Endothelial cell of umbilical vein (primary cell): ENCODE measurements around the gene USP7. TPM values are rescaled to one million over a fixed set of nuclear protein-coding genes. Genes with fewer than 3 reads are reported as not detected.

Experiments
- BruUV-seq: library from RNA; stranded (reverse); fragments of 400-500 nt; replicated peaks from 2 replicates; lab custom pipeline; 2021; lab: Mats Ljungman, UMichigan
- CTCF ChIA-PET: fragments of 300-600, 350-600 bp; sonication (Branson Sonifier 250); formaldehyde crosslinking; loops from one replicate; lab custom pipeline; 2021; ENCODE audit warnings: antibody characterized with exemption, inconsistent platforms; lab: Charles Lee
- POLR2A ChIA-PET: fragments of 300-600, 350-600 bp; sonication (Branson Sonifier 250); formaldehyde crosslinking; loops from one replicate; lab custom pipeline; 2021; ENCODE audit warnings: antibody characterized with exemption, inconsistent platforms; lab: Charles Lee
- DNase-seq: peaks from one replicate; pipeline ENCODE4 v3.0.0-alpha.2; 2011; ENCODE audit warnings: low read depth, low spot score
- FAIRE-seq: peaks from 2 replicates; lab custom pipeline; 2011; peaks lifted over from hg19 to GRCh38; lab: Jason Lieb, UNC
- H2AFZ ChIP-seq: 2 replicates; pipeline ENCODE4 v1.6.0; 2012; ENCODE audit warnings: low read depth, low read length, control low read depth, inconsistent platforms
- H3K27ac ChIP-seq: 2 replicates; pipeline ENCODE4 v1.5.1; 2011; ENCODE audit warnings: low read depth, mild to moderate bottlenecking, control low read depth, low read length, moderate library complexity; ENCODE audit not compliant: insufficient read depth
- H3K27me3 ChIP-seq, 2 experiments: 2 replicates each; pipeline versions ENCODE4 v1.6.0 to v1.6.1; 2011; ENCODE audit warnings: low read length in 2 of 2, mixed read lengths in 1 of 2; ENCODE audit not compliant: control insufficient read depth in 2 of 2, insufficient read depth in 2 of 2
- H3K36me3 ChIP-seq, 2 experiments: 2 replicates in 1 of 2; 3 replicates in 1 of 2; pipeline ENCODE4 v1.5.1; 2011; ENCODE audit warnings: low read length in 2 of 2, mild to moderate bottlenecking in 1 of 2, moderate library complexity in 1 of 2; ENCODE audit not compliant: control insufficient read depth in 2 of 2, insufficient read depth in 2 of 2; ENCODE audit errors: extremely low read depth in 1 of 2
- H3K4me1 ChIP-seq: 3 replicates; pipeline ENCODE4 v1.5.1; 2011; ENCODE audit warnings: mild to moderate bottlenecking, low read length; ENCODE audit not compliant: control insufficient read depth, insufficient read depth; ENCODE audit errors: extremely low read depth
- H3K4me2 ChIP-seq: 2 replicates; pipeline ENCODE4 v1.6.1; 2011; ENCODE audit warnings: low read length, control low read depth, mixed read lengths; ENCODE audit not compliant: insufficient read depth
- H3K4me3 ChIP-seq, 3 experiments: fragments of 200-600 bp in 1 of 3; sonication (generic), shearing (Covaris generic) in 1 of 3; replicated peaks in 1 of 3; 2 replicates each; pipeline ENCODE4 v1.5.1; 2011 to 2016; ENCODE audit warnings: control low read depth in 3 of 3, low read length in 3 of 3, mild to moderate bottlenecking in 2 of 3, inconsistent platforms in 1 of 3, low read depth in 1 of 3, moderate library complexity in 1 of 3; ENCODE audit not compliant: insufficient read depth in 1 of 3
- H3K79me2 ChIP-seq: 2 replicates; pipeline ENCODE4 v1.6.0; 2012; ENCODE audit warnings: low read length, inconsistent platforms; ENCODE audit not compliant: control insufficient read depth, insufficient read depth
- H3K9ac ChIP-seq: replicated peaks from 2 replicates; pipeline ENCODE3; 2011; ENCODE audit warnings: low read length, control low read depth; ENCODE audit not compliant: insufficient read depth; ENCODE audit errors: extremely low read depth
- H3K9me1 ChIP-seq: replicated peaks from 3 replicates; pipeline ENCODE4 v1.6.0; 2011; ENCODE audit warnings: mild to moderate bottlenecking, low read length; ENCODE audit not compliant: control insufficient read depth, insufficient read depth; ENCODE audit errors: extremely low read depth
- H3K9me3 ChIP-seq: replicated peaks from 2 replicates; pipeline ENCODE4 v1.5.1; 2012; ENCODE audit warnings: low read length, inconsistent platforms; ENCODE audit not compliant: control insufficient read depth, insufficient read depth
- H4K20me1 ChIP-seq: replicated peaks from 2 replicates; pipeline ENCODE3; 2011; ENCODE audit warnings: mild to moderate bottlenecking, low read length; ENCODE audit not compliant: control insufficient read depth, insufficient read depth; ENCODE audit errors: extremely low read depth
- CTCF ChIP-seq, 2 donors: IDR thresholded peaks; 1 replicate in 1 of 2; 2 replicates in 1 of 2; pipeline ENCODE4 v1.5.1; 2011; ENCODE audit warnings: low read length in 2 of 2, mild to moderate bottlenecking in 2 of 2, moderate library complexity in 2 of 2, control low read depth in 1 of 2, inconsistent platforms in 1 of 2, low read depth in 1 of 2; ENCODE audit not compliant: insufficient read depth in 1 of 2; ENCODE audit errors: extremely low read depth in 1 of 2
- EZH2 ChIP-seq: IDR thresholded peaks from 2 replicates; pipeline ENCODE4 v1.6.1; 2012; ENCODE audit warnings: borderline replicate concordance, low read depth, mild to moderate bottlenecking, moderate library complexity, low read length, inconsistent platforms; ENCODE audit not compliant: severe bottlenecking
- FOS ChIP-seq: IDR thresholded peaks from 2 replicates; pipeline ENCODE4 v1.6.1; 2011; ENCODE audit warnings: mild to moderate bottlenecking, low read length, moderate library complexity, borderline replicate concordance; ENCODE audit not compliant: insufficient read depth
- GATA2 ChIP-seq: IDR thresholded peaks from 2 replicates; pipeline ENCODE4 v1.7.0; 2011; ENCODE audit warnings: low read depth, mild to moderate bottlenecking, moderate library complexity, mixed read lengths, low read length; ENCODE audit not compliant: insufficient read length, insufficient read depth
- JUN ChIP-seq: IDR thresholded peaks from 2 replicates; pipeline ENCODE4 v1.6.1; 2011; ENCODE audit warnings: borderline replicate concordance, low read depth; ENCODE audit not compliant: insufficient read length, insufficient read depth
- MAX ChIP-seq: IDR thresholded peaks from 2 replicates; pipeline ENCODE4 v1.6.1; 2011; ENCODE audit not compliant: insufficient read depth, insufficient read length
- MYC ChIP-seq: IDR thresholded peaks from one replicate; pipeline ENCODE4 v1.6.1; 2011; ENCODE audit warnings: mild to moderate bottlenecking, low read depth, low read length
- POLR2A ChIP-seq: IDR thresholded peaks from 2 replicates; pipeline ENCODE4 v1.6.1; 2012; ENCODE audit warnings: low read depth, mild to moderate bottlenecking, control low read depth, low read length
- POLR2AphosphoS5 ChIP-seq: IDR thresholded peaks from 2 replicates; pipeline ENCODE4 v1.6.1; 2012; ENCODE audit warnings: low read depth, mild to moderate bottlenecking, control low read depth, low read length, moderate library complexity; ENCODE audit not compliant: insufficient read depth
- dilution Hi-C: fragments of 300-500 bp; cut with MboI; formaldehyde crosslinking; loops from one replicate; pipeline ENCODE4 v1.15.0; 2019; ENCODE audit warnings: low sequenced_read_pairs; ENCODE audit not compliant: extremely low pct_ligation_motif_present
- intact Hi-C: fragments of 100-400 bp; cut with micrococcal nuclease; formaldehyde crosslinking; loops from one replicate; pipeline ENCODE4 v1.10.0; 2022
- polyA plus RNA-seq, 4 experiments: library from polyadenylated mRNA; depleted of rRNA in 3 of 4; stranded (reverse) in 3 of 4; unstranded in 1 of 4; fragments of >200 nt; gene quantifications; 2 replicates each; pipeline versions ENCODE4 v1.2.1 to v1.2.3, GENCODE V29; 2011 to 2012; ENCODE audit warnings: missing spikeins in 1 of 4
- total RNA-seq: library from RNA; stranded (reverse); gene quantifications from 2 replicates; pipeline ENCODE4 v1.2.3, GENCODE V29; 2021

Gene USP7
- total and polyA plus RNA-seq, 2 donors (not counting 3 experiments of a cell fraction or from before 2014, with no cell fraction given) = 17.7 to 130 TPM

DNA sequence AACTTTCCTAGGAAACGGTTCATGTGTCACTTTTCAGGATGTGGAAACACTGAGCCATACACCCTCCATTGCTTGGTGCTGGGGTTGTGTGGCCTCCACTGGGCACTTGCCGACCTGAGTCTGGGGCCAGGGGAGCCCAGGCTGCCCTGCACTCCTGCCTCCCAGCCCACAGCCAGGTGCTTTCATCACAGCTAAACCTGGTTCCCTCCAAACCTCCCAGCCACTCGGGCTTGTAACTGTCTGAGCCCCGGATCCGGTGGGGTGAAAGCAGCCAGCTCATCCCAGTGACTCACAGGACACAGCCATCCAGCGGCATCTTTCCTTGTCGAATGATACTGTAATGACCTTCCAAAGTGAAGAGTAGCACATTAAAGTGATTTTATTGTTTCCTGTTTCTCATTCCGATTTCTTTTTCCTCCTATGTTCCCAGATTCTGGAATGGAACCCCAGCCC, 114.7 kb downstream of the USP7 start:
- TF ChIP-seq FOS (peak; percentile 35), EZH2 (no peak)
- dilution Hi-C loops (no loop called here), intact Hi-C loops (no loop called here)
- no TSS peak for BruUV-seq
- Histone ChIP-seq H3K4me3 (no peak overlapping the region), H4K20me1 (no peaks in the 10 kb centered on the region), H3K27ac (peak overlapping the region; percentile 24), H2AFZ (no peak overlapping the region), H3K4me1 (peaks cover 23% of the 10 kb centered on the region), H3K9me3 (no peaks in the 10 kb centered on the region), H3K4me2 (no peak overlapping the region), H3K27me3 (no peaks in the 10 kb centered on the region), H3K79me2 (peaks cover 9% of the 10 kb centered on the region), H3K9ac (no peak overlapping the region), H3K36me3 (peaks cover 5 to 19% of the 10 kb centered on the region in 2 experiments), H3K9me1 (no peaks in the 10 kb centered on the region)
- FAIRE-seq (no peak), DNase-seq (no peak)
- CTCF ChIA-PET = interaction anchor here (1.3 to 1.4 kb wide), 2 partner anchors 8 to 20 kb away, joined by 3 read pairs; partner anchors contain the start of gene CARHSP1
- POLR2A ChIA-PET = interaction anchor here (0.6 to 0.8 kb wide), 2 partner anchors 12 to 20 kb away, joined by 4 to 7 read pairs; partner anchors contain the start of gene CARHSP1

- Histone ChIP-seq H3K9me1 (no peaks in the 10 kb centered on the region), H3K27me3 (no peaks in the 10 kb centered on the region), H3K9ac (no peak overlapping the region), H3K9me3 (no peaks in the 10 kb centered on the region), H2AFZ (no peak overlapping the region), H3K4me3 (no peak overlapping the region), H3K79me2 (peaks cover 9% of the 10 kb centered on the region), H3K4me2 (no peak overlapping the region), H3K4me1 (peaks cover 23% of the 10 kb centered on the region), H3K27ac (peak overlapping the region; percentile 24), H4K20me1 (no peaks in the 10 kb centered on the region), H3K36me3 (peaks cover 5 to 19% of the 10 kb centered on the region in 2 experiments)
- TSS peak; percentile 3 for BruUV-seq
- intact Hi-C loops = no loop called here
- POLR2A ChIA-PET = interaction anchor here (0.8 kb wide), 1 partner anchor 20 kb away, joined by 4 read pairs; the partner anchor contains the start of gene CARHSP1
- dilution Hi-C loops = no loop called here
- TF ChIP-seq MYC = no peak
- TF ChIP-seq JUN = no peak
- no peak for TF ChIP-seq MAX
- no peak for TF ChIP-seq POLR2A
- no peak for TF ChIP-seq GATA2
- no peak for TF ChIP-seq POLR2AphosphoS5
- no peak for TF ChIP-seq FOS
- no peak for TF ChIP-seq CTCF (IDR thresholded peaks at IDR 0.05; ENCODE audit: extremely low read depth in 1 of 2, insufficient read depth in 1 of 2, low read depth in 1 of 2, low read length in 2 of 2)
- TF ChIP-seq EZH2 = no peak
- DNase-seq (no peak), FAIRE-seq (no peak)
- CTCF ChIA-PET = no interaction called here
Measured at GRCh38 chr16:8848231-8848938, 115.3 kb downstream of the USP7 start.
